HG03432 (cell line): ENCODE measurements around the gene TMCC2.
A peak's percentile ranks its signal among the peaks of the same experiment; 100 is the strongest.

Source experiments
- ATAC-seq: cut with Tn5 transposase; IDR thresholded peaks from one replicate; pipeline ENCODE4 v1.9.1; 2021; ENCODE audit warnings: mild to moderate bottlenecking, moderate library complexity; ENCODE audit not compliant: unreplicated experiment

Gene TMCC2

GRCh38 chr1:205259998-205260397, 32.3 kb downstream of the TMCC2 start:
- ATAC-seq, result no peak

- no peak for ATAC-seq
These were observed 33.4 kb downstream of the TMCC2 start for GRCh38 chr1:205260948-205261732.

GRCh38 chr1:205261946-205262691, 34.4 kb downstream of the TMCC2 start:
- ATAC-seq, result no peak

- ATAC-seq, result no peak
These were observed 35.0 kb downstream of the TMCC2 start for GRCh38 chr1:205262731-205263171.

GRCh38 chr1:205263580-205264190, 35.9 kb downstream of the TMCC2 start:
- ATAC-seq, result no peak

GRCh38 chr1:205266611-205267305, 39.0 kb downstream of the TMCC2 start:
- no peak for ATAC-seq

- ATAC-seq, result no peak
These were observed 39.7 kb downstream of the TMCC2 start for GRCh38 chr1:205267306-205267902.

GRCh38 chr1:205268846-205269680, 41.3 kb downstream of the TMCC2 start:
- no peak for ATAC-seq

GRCh38 chr1:205269711-205270110, 42.0 kb downstream of the TMCC2 start:
- ATAC-seq, result no peak

GRCh38 chr1:205270271-205270670, 42.5 kb downstream of the TMCC2 start:
- no peak for ATAC-seq

- ATAC-seq, result no peak
These were observed 43.0 kb downstream of the TMCC2 start for GRCh38 chr1:205270764-205271163.

- ATAC-seq, result no peak
These were observed 43.5 kb downstream of the TMCC2 start for GRCh38 chr1:205271277-205271676.

GRCh38 chr1:205271745-205272144, 44.0 kb downstream of the TMCC2 start:
- no peak for ATAC-seq

- no peak for ATAC-seq
These were observed 44.8 kb downstream of the TMCC2 start for GRCh38 chr1:205272536-205272935.

- ATAC-seq, result peak; percentile 67
These were observed 45.8 kb downstream of the TMCC2 start for GRCh38 chr1:205273551-205273982.

GRCh38 chr1:205274041-205274691, 46.4 kb downstream of the TMCC2 start:
- ATAC-seq, result no peak

- no peak for ATAC-seq
These were observed 47.4 kb downstream of the TMCC2 start for GRCh38 chr1:205275133-205275532.

- ATAC-seq, result no peak
These were observed 48.4 kb downstream of the TMCC2 start for GRCh38 chr1:205275916-205276688.

GRCh38 chr1:205276689-205277065, 48.9 kb downstream of the TMCC2 start:
- no peak for ATAC-seq
